Loucy (cell line): ENCODE data around the gene TMEM18.

Experiments used
- H2AFZ ChIP-seq: fragments of 200-600 bp; sonication (generic); 2 replicates; pipeline ENCODE4 v1.6.0; 2016; ENCODE audit warnings: antibody characterized with exemption, mild to moderate bottlenecking, low read length, moderate library complexity
- H3F3A ChIP-seq: fragments of 200-600 bp; 2 replicates; pipeline ENCODE4 v1.6.0; 2016; ENCODE audit warnings: antibody characterized with exemption, low read depth, mild to moderate bottlenecking
- H3K27me3 ChIP-seq: fragments of 200-600 bp; sonication (generic); 2 replicates; pipeline ENCODE4 v1.6.1; 2014; ENCODE audit warnings: low read length, mild to moderate bottlenecking; ENCODE audit not compliant: insufficient read depth, poor library complexity, severe bottlenecking
- H3K36me3 ChIP-seq: fragments of 200-600 bp; sonication (generic); 2 replicates; pipeline ENCODE4 v1.6.1; 2016; ENCODE audit warnings: low read length; ENCODE audit not compliant: insufficient read depth
- H3K4me1 ChIP-seq: fragments of 200-600 bp; sonication (generic); 2 replicates; pipeline ENCODE4 v1.5.1; 2014; ENCODE audit warnings: low read length, mild to moderate bottlenecking; ENCODE audit not compliant: insufficient read depth, poor library complexity, severe bottlenecking
- H3K4me2 ChIP-seq: fragments of 200-600 bp; sonication (generic); 2 replicates; pipeline ENCODE4 v1.6.0; 2014; ENCODE audit warnings: antibody characterized with exemption, low read length, low read depth, mild to moderate bottlenecking; ENCODE audit not compliant: poor library complexity, severe bottlenecking
- H3K4me3 ChIP-seq: fragments of 200-600 bp; sonication (generic); 2 replicates; pipeline ENCODE4 v1.5.1; 2014; ENCODE audit warnings: low read length, mild to moderate bottlenecking, mixed read lengths; ENCODE audit not compliant: poor library complexity, severe bottlenecking
- H3K79me2 ChIP-seq: fragments of 200-600 bp; sonication (generic); 2 replicates; pipeline ENCODE4 v1.6.1; 2014; ENCODE audit warnings: low read length; ENCODE audit not compliant: insufficient read depth
- H3K9ac ChIP-seq: fragments of 200-600 bp; sonication (generic); 2 replicates; pipeline ENCODE4 v1.6.0; 2014; ENCODE audit warnings: mild to moderate bottlenecking, low read depth, low read length, moderate library complexity; ENCODE audit not compliant: poor library complexity, severe bottlenecking
- H3K9me2 ChIP-seq: fragments of 200-600 bp; sonication (generic); replicated peaks from 2 replicates; pipeline ENCODE4 v1.6.1; 2016; ENCODE audit warnings: low read depth, low read length, mixed read lengths
- H3K9me3 ChIP-seq: fragments of 200-600 bp; sonication (generic); 2 replicates; pipeline ENCODE4 v1.6.1; 2014; ENCODE audit warnings: mild to moderate bottlenecking, antibody characterized with exemption, low read length, low read depth; ENCODE audit not compliant: insufficient read depth
- H4K20me1 ChIP-seq: fragments of 200-600 bp; sonication (generic); 2 replicates; pipeline ENCODE4 v1.6.0; 2014; ENCODE audit warnings: antibody characterized with exemption, low read length, mild to moderate bottlenecking; ENCODE audit not compliant: insufficient read depth, poor library complexity, severe bottlenecking
- EZH2phosphoT487 ChIP-seq: fragments of 200-600 bp; IDR thresholded peaks from 2 replicates; pipeline ENCODE4 v1.6.1; 2018; ENCODE audit warnings: antibody characterized with exemption, mild to moderate bottlenecking, moderate library complexity, borderline replicate concordance
- TF ChIP-seq, protein P1 (sequence below): fragments of 200-600 bp; sonication (generic); conservative IDR thresholded peaks from 2 replicates; pipeline ENCODE4 v1.5.1; 2014; ENCODE audit warnings: mild to moderate bottlenecking, antibody characterized with exemption, low read length

Gene TMEM18

DNA sequence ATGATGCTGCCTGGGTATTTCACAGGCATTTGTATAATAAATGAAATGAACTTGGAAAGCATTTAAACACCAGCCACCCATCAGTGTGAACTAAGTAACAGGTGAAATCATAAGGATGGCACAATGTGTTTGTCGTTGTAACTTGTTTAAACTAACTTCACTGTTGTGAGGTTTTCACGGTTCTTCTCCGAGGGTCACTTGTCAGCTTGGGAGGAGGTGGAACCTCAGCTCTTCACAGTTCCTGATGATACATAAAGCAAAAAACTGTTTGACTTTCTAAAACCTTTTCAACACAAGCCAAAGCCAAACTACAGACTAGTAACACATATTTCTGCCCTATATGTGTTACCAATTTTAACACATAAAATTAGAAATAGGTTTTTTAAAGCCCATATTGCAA, 13.1 kb downstream of the TMEM18 start:
- Histone ChIP-seq H3K79me2 (no peaks in the 10 kb centered on the region), H3K9ac (no peak overlapping the region), H3K4me1 (peaks cover 5% of the 10 kb centered on the region), H3K9me3 (peaks cover 13% of the 10 kb centered on the region; the same call in 1 of the 2 replicates), H3K36me3 (peaks cover 26% of the 10 kb centered on the region; the same call in 1 of the 2 replicates), H3K4me2 (no peak overlapping the region), H3K4me3 (no peak overlapping the region), H2AFZ (no peak overlapping the region), H4K20me1 (no peaks in the 10 kb centered on the region), H3K9me2 (no peaks in the 10 kb centered on the region), H3K27me3 (no peaks in the 10 kb centered on the region), H3F3A (no peaks in the 10 kb centered on the region)
- TF ChIP-seq, protein P1, sequence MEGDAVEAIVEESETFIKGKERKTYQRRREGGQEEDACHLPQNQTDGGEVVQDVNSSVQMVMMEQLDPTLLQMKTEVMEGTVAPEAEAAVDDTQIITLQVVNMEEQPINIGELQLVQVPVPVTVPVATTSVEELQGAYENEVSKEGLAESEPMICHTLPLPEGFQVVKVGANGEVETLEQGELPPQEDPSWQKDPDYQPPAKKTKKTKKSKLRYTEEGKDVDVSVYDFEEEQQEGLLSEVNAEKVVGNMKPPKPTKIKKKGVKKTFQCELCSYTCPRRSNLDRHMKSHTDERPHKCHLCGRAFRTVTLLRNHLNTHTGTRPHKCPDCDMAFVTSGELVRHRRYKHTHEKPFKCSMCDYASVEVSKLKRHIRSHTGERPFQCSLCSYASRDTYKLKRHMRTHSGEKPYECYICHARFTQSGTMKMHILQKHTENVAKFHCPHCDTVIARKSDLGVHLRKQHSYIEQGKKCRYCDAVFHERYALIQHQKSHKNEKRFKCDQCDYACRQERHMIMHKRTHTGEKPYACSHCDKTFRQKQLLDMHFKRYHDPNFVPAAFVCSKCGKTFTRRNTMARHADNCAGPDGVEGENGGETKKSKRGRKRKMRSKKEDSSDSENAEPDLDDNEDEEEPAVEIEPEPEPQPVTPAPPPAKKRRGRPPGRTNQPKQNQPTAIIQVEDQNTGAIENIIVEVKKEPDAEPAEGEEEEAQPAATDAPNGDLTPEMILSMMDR, result no peak
- no peak for TF ChIP-seq EZH2phosphoT487

DNA sequence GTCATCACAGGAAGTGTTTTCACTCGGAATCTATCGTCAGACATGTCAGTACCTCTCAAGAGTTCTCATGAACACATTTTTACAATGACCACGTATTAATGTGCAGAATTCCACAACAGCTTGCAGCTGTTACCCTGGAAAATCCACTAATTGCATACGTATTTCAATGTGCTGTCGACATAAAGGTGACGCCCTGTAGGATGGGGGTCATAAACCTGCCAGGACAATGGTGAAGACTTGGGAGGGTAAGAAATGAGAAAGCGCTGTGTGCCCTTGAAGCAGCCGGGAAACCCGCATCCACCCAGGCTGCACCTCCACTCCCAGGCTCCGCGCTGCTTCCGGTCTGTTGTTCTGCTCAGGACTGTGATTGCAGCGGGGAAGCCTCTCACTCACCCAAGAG, 14.0 kb downstream of the TMEM18 start:
- Histone ChIP-seq H3K9ac (no peak overlapping the region), H3K79me2 (no peaks in the 10 kb centered on the region), H3F3A (no peaks in the 10 kb centered on the region), H3K9me2 (no peaks in the 10 kb centered on the region), H4K20me1 (no peaks in the 10 kb centered on the region), H3K9me3 (peaks cover 13% of the 10 kb centered on the region; the same call in 1 of the 2 replicates), H3K4me2 (no peak overlapping the region), H3K36me3 (peaks cover 18% of the 10 kb centered on the region; the same call in 1 of the 2 replicates), H3K27me3 (no peaks in the 10 kb centered on the region), H3K4me1 (peaks cover 5% of the 10 kb centered on the region), H3K4me3 (no peak overlapping the region), H2AFZ (no peak overlapping the region)
- no peak for TF ChIP-seq EZH2phosphoT487
- TF ChIP-seq, protein P1, result no peak

DNA sequence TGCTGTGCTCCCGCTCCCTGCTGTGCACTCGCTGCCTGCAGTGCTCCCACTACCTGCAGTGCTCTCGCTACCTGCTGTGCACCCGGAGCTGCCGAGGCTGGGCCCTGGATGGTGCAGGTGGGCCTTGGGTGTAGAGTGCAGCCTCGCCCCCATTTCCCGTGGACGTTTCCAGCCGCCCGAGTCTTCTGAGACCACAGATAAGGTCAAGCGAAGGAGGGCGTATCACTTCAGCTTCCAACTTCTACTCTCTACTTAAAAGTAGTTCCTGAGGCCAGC, 15.9 kb downstream of the TMEM18 start:
- Histone ChIP-seq H4K20me1 (no peaks in the 10 kb centered on the region), H3K4me1 (peaks cover 19% of the 10 kb centered on the region), H3K9me2 (no peaks in the 10 kb centered on the region), H2AFZ (no peak overlapping the region), H3K9me3 (peaks cover 13% of the 10 kb centered on the region; the same call in 1 of the 2 replicates), H3K4me2 (no peak overlapping the region), H3K27me3 (no peaks in the 10 kb centered on the region), H3K36me3 (peaks cover 6% of the 10 kb centered on the region; the same call in 1 of the 2 replicates), H3K4me3 (no peak overlapping the region), H3K79me2 (no peaks in the 10 kb centered on the region), H3F3A (no peaks in the 10 kb centered on the region), H3K9ac (no peak overlapping the region)
- TF ChIP-seq EZH2phosphoT487, result no peak
- TF ChIP-seq, protein P1, result no peak
